Uterus (tissue), 2 donors: Measurements from ENCODE around the gene NCBP2L.

ENCODE experiments used
- CTCF ChIP-seq, 4 experiments: fragments of 200-600 bp in 2 of 4; fragments of 450-650 bp in 2 of 4; sonication (generic) in 2 of 4; IDR thresholded peaks; one replicate each; pipeline ENCODE4 v1.5.1; 2016 to 2019; ENCODE audit warnings: antibody characterized with exemption in 4 of 4, mild to moderate bottlenecking in 2 of 4, moderate library complexity in 1 of 4
- POLR2A ChIP-seq, 2 donors: fragments of 450-650 bp; IDR thresholded peaks; one replicate each; pipeline ENCODE4 v1.6.1; 2016; ENCODE audit warnings: antibody characterized with exemption in 2 of 2, mild to moderate bottlenecking in 1 of 2, moderate library complexity in 1 of 2

- TF ChIP-seq POLR2A (IDR thresholded peaks at IDR 0.05) (no peak), CTCF (IDR thresholded peaks at IDR 0.05) (no peak)
Observed at GRCh38 chrX:107836958-107837357, 59.4 kb downstream of the NCBP2L start.
